T1000 (cell line): ENCODE results near the gene RAB42.
"Not testable (repeated sequence)": the region's sequence is repeated elsewhere in the genome, so short reads cannot be mapped to it uniquely, and the experiment has no call there.

Source experiments
- DNase-seq: peaks from one replicate; lab custom pipeline; 2025; ENCODE audit warnings: mixed read lengths; lab: John Stamatoyannopoulos, UW

The RAB42 gene

GRCh38 chr1:28586585-28587391 is 5.3 kb upstream of the RAB42 start:
- DNase-seq: not testable (repeated sequence)

GRCh38 chr1:28592321-28593071 is 431 bp downstream of the RAB42 start:
- no peak for DNase-seq

- DNase-seq: not testable (repeated sequence)
These were observed 1.9 kb downstream of the RAB42 start for GRCh38 chr1:28593988-28594356.

- DNase-seq: peak; percentile 89
These were observed 2.8 kb downstream of the RAB42 start for GRCh38 chr1:28594686-28595411.

- DNase-seq: no peak
These were observed 3.5 kb downstream of the RAB42 start for GRCh38 chr1:28595412-28596191.

GRCh38 chr1:28596276-28596675 is 4.2 kb downstream of the RAB42 start:
- not testable (repeated sequence) for DNase-seq

- peak; percentile 73 for DNase-seq
These were observed 9.6 kb downstream of the RAB42 start for GRCh38 chr1:28601696-28602095.

- DNase-seq: peak; percentile 53
These were observed 10.7 kb downstream of the RAB42 start for GRCh38 chr1:28602536-28603439.

GRCh38 chr1:28604411-28604810 is 12.3 kb downstream of the RAB42 start:
- DNase-seq: no peak

- no peak for DNase-seq
These were observed 12.9 kb downstream of the RAB42 start for GRCh38 chr1:28604962-28605361.

- DNase-seq: no peak
These were observed 14.7 kb downstream of the RAB42 start for GRCh38 chr1:28606771-28607170.

GRCh38 chr1:28613175-28613574 is 21.1 kb downstream of the RAB42 start:
- DNase-seq: no peak

- no peak for DNase-seq
These were observed 39.6 kb downstream of the RAB42 start for GRCh38 chr1:28631713-28632112.

- DNase-seq: no peak
These were observed 40.5 kb downstream of the RAB42 start for GRCh38 chr1:28632560-28632959.

- no peak for DNase-seq
These were observed 48.7 kb downstream of the RAB42 start for GRCh38 chr1:28640766-28641165.

- DNase-seq: no peak
These were observed 50.2 kb downstream of the RAB42 start for GRCh38 chr1:28642056-28642846.

GRCh38 chr1:28642847-28643635 is 51.0 kb downstream of the RAB42 start, which contains the start of gene TAF12:
Gene TAF12 (minus strand): TSS chr1:28643067. CDS start chr1:28622081, 20,986 bp downstream.
- peak; percentile 87 for DNase-seq

GRCh38 chr1:28644494-28644893 is 52.4 kb downstream of the RAB42 start:
- no peak for DNase-seq
